ENCODE data around the gene CACNA1S.

DNA sequence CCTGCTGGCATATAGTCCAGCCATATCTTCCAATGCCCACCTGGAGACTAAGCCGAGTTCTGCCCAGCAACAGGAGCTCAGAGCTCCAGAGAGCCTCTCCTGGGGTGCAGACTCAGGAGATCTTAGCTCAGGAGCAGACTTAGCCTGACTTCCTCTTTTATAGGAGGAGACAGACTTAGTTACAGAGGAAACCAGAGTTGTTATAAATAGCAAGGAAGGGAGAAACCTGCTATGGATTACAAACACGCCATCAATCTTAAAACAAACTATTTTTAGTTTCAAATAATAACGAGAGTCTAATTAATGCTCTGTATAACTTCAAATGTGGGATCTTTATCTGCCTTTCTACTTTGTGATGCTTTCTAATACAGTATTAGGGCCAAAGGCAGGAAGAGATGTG, 85.4 kb downstream of the CACNA1S start:
- TF ChIP-seq, protein P1, sequence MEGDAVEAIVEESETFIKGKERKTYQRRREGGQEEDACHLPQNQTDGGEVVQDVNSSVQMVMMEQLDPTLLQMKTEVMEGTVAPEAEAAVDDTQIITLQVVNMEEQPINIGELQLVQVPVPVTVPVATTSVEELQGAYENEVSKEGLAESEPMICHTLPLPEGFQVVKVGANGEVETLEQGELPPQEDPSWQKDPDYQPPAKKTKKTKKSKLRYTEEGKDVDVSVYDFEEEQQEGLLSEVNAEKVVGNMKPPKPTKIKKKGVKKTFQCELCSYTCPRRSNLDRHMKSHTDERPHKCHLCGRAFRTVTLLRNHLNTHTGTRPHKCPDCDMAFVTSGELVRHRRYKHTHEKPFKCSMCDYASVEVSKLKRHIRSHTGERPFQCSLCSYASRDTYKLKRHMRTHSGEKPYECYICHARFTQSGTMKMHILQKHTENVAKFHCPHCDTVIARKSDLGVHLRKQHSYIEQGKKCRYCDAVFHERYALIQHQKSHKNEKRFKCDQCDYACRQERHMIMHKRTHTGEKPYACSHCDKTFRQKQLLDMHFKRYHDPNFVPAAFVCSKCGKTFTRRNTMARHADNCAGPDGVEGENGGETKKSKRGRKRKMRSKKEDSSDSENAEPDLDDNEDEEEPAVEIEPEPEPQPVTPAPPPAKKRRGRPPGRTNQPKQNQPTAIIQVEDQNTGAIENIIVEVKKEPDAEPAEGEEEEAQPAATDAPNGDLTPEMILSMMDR (conservative IDR thresholded peaks at IDR 0.05; ENCODE audit: low read length), result no peak
- TF ChIP-seq EZH2phosphoT487 (IDR thresholded peaks at IDR 0.05; ENCODE audit: borderline replicate concordance, low read depth, low read length), result no peak
